ENCODE data around the gene PFKFB2.
"Not testable (repeated sequence)": the region's sequence is repeated elsewhere in the genome, so short reads cannot be mapped to it uniquely, and the experiment has no call there.

The PFKFB2 gene

GRCh38 chr1:207039380-207040180 is 13.5 kb upstream of the PFKFB2 start:
- H3K4me3 ChIP-seq (ENCODE audit: low read depth, low read length): no peak overlapping the region
- no peak for DNase-seq (ENCODE audit: low read depth)
- TF ChIP-seq CTCF (IDR thresholded peaks at IDR 0.05; ENCODE audit: low read depth, low read length): no peak
- TF ChIP-seq MYC (IDR thresholded peaks at IDR 0.05; ENCODE audit: low read depth, low read length): no peak
- TF ChIP-seq POLR2A (IDR thresholded peaks at IDR 0.05; ENCODE audit: extremely low read depth, insufficient read length): no peak
- no peak for TF ChIP-seq MAX (IDR thresholded peaks at IDR 0.05; ENCODE audit: low read depth, low read length)

- no peak overlapping the region for H3K4me3 ChIP-seq (ENCODE audit: low read depth, low read length)
- no peak for DNase-seq (ENCODE audit: low read depth)
- TF ChIP-seq MYC (IDR thresholded peaks at IDR 0.05; ENCODE audit: low read depth, low read length) (no peak), POLR2A (IDR thresholded peaks at IDR 0.05; ENCODE audit: extremely low read depth, insufficient read length) (no peak), CTCF (IDR thresholded peaks at IDR 0.05; ENCODE audit: low read depth, low read length) (no peak), MAX (IDR thresholded peaks at IDR 0.05; ENCODE audit: low read depth, low read length) (no peak)
Measured at GRCh38 chr1:207040181-207040533, 12.9 kb upstream of the PFKFB2 start.

- H3K4me3 ChIP-seq (ENCODE audit: low read depth, low read length); DNase-seq (ENCODE audit: low read depth): not testable (repeated sequence)
Measured at GRCh38 chr1:207041397-207041796, 11.7 kb upstream of the PFKFB2 start.

GRCh38 chr1:207045453-207045852 is 7.6 kb upstream of the PFKFB2 start:
- no peak for DNase-seq (ENCODE audit: low read depth)
- H3K4me3 ChIP-seq (ENCODE audit: low read depth, low read length): no peak overlapping the region
- TF ChIP-seq MYC (IDR thresholded peaks at IDR 0.05; ENCODE audit: low read depth, low read length) (no peak), POLR2A (IDR thresholded peaks at IDR 0.05; ENCODE audit: extremely low read depth, insufficient read length) (no peak), MAX (IDR thresholded peaks at IDR 0.05; ENCODE audit: low read depth, low read length) (no peak), CTCF (IDR thresholded peaks at IDR 0.05; ENCODE audit: low read depth, low read length) (no peak)

GRCh38 chr1:207047505-207047904 is 5.6 kb upstream of the PFKFB2 start:
- DNase-seq (ENCODE audit: low read depth): no peak
- H3K4me3 ChIP-seq (ENCODE audit: low read depth, low read length): no peak overlapping the region
- TF ChIP-seq POLR2A (IDR thresholded peaks at IDR 0.05; ENCODE audit: extremely low read depth, insufficient read length) (no peak), MYC (IDR thresholded peaks at IDR 0.05; ENCODE audit: low read depth, low read length) (no peak), MAX (IDR thresholded peaks at IDR 0.05; ENCODE audit: low read depth, low read length) (no peak), CTCF (IDR thresholded peaks at IDR 0.05; ENCODE audit: low read depth, low read length) (no peak)

GRCh38 chr1:207048041-207048440 is 5.0 kb upstream of the PFKFB2 start:
- DNase-seq (ENCODE audit: low read depth): no peak
- H3K4me3 ChIP-seq (ENCODE audit: low read depth, low read length): no peak overlapping the region

More at GRCh38 chr1:207048041-207048440, 5.0 kb upstream of the PFKFB2 start:
- TF ChIP-seq MAX (IDR thresholded peaks at IDR 0.05; ENCODE audit: low read depth, low read length) (no peak), MYC (IDR thresholded peaks at IDR 0.05; ENCODE audit: low read depth, low read length) (no peak), POLR2A (IDR thresholded peaks at IDR 0.05; ENCODE audit: extremely low read depth, insufficient read length) (no peak), CTCF (IDR thresholded peaks at IDR 0.05; ENCODE audit: low read depth, low read length) (no peak)

All from NB4 (cell line).